Lung microvascular endothelial cell (primary cell): ENCODE data around the gene COL27A1. TPM values are rescaled to one million over a fixed set of nuclear protein-coding genes. Genes with fewer than 3 reads are reported as not detected.

Experiments used
- DNase-seq, 2 donors: peaks; one replicate each; pipeline versions ENCODE4 v3.0.0 to v3.0.0-alpha.2; 2010; ENCODE audit warnings: low read depth in 2 of 2
- total RNA-seq: library from RNA; depleted of rRNA; stranded (reverse); fragments of >200 nt; gene quantifications from 2 replicates; pipeline ENCODE4 v1.2.1, GENCODE V29; 2014

COL27A1 gene
- total RNA-seq, 1 donor from 2014 or later = 0.40 TPM

DNA sequence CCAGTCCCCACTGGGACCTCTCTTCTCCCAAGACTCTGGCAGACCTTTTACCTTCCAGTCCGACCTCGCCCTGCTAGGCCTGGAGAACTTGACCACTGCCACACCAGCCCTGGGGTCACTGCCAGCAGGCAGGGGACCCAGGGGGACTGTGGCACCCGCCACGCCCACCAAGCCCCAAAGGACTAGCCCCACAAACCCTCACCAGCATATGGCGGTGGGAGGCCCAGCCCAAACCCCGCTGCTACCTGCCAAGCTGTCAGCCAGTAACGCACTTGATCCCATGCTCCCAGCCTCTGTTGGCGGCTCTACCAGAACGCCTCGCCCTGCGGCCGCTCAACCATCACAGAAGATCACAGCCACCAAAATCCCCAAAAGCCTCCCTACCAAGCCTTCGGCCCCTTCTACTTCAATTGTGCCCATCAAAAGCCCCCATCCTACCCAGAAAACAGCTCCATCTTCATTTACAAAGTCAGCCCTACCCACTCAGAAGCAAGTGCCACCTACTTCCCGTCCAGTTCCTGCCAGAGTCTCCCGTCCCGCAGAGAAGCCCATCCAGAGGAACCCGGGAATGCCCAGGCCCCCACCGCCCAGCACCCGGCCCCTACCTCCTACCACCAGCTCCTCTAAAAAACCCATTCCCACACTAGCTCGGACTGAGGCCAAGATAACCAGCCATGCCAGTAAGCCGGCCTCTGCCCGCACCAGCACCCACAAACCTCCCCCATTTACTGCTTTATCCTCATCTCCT, 13.1 kb downstream of the COL27A1 start:
- DNase-seq = no peak

DNA sequence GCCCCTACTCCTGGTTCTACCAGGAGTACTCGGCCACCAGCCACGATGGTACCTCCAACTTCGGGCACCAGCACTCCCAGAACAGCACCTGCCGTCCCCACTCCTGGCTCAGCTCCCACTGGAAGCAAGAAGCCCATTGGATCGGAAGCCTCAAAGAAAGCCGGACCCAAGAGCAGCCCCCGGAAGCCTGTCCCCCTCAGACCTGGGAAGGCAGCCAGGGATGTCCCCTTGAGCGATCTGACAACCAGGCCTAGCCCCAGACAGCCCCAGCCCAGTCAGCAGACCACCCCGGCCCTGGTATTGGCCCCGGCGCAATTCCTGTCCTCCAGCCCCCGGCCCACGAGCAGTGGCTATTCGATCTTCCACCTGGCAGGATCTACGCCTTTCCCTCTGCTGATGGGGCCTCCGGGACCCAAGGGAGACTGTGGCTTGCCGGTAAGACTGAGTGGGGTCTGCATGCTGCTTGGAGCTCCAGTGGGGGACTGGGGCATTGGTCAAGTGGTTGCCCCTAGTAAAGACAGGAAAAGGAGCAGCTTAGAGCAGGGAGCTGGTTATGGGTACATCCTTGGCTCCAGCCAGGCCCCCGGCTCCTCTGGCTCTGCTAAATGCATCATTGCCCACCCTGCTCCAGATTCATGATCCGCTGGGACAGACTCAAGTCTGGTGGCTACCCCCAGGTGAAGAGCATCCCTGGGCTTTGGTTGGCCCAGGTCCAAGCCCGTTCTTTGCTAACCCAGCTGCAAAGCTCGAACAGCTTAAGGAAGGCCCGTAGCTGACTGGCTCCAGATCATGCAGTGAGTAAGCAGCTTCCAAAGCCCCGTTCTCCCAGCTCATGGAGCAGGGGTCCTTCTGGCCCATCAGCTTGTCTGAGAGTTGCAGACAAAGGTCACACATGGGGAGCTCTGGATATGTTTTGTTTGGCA, 14.0 kb downstream of the COL27A1 start:
- DNase-seq = no peak

DNA sequence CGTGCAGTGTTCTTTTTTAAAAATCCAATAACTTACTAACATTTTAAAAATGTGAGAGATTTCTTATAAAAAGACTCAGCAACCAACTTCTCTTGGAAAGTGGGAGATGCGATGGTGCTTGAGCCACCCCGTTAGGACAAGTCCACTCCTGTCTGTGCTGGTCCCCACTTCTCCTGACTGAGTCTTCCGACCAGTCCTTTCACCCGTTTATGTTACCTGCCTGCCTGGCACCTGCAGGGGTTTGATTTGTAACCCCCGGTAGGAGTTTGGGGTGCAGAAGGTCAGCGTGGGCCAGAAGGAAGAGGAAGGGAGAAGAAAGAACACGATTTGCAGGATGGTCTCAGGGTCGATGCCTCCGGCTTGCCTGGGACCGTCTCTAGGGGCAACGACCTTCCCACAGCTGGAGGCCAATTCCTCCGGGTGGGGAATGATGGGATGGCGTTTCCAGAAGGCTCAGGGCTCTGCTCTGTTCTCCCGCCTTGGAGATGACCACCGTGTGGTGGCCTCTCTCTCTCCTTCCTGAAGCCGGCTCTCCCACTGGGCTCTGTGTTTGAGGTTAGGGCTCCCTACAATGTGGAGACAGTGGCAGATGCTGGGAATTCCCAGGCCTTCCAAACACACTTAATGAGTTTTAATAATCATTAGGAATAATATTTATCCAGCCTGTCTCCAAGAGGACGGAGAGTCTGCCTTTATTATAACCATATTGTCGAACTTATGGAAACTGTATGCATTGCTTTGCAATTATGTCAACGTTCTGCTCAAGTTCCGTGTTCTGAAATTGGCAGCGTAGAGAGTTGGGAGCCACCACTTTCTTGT, 14.8 kb downstream of the COL27A1 start:
- no peak for DNase-seq

DNA sequence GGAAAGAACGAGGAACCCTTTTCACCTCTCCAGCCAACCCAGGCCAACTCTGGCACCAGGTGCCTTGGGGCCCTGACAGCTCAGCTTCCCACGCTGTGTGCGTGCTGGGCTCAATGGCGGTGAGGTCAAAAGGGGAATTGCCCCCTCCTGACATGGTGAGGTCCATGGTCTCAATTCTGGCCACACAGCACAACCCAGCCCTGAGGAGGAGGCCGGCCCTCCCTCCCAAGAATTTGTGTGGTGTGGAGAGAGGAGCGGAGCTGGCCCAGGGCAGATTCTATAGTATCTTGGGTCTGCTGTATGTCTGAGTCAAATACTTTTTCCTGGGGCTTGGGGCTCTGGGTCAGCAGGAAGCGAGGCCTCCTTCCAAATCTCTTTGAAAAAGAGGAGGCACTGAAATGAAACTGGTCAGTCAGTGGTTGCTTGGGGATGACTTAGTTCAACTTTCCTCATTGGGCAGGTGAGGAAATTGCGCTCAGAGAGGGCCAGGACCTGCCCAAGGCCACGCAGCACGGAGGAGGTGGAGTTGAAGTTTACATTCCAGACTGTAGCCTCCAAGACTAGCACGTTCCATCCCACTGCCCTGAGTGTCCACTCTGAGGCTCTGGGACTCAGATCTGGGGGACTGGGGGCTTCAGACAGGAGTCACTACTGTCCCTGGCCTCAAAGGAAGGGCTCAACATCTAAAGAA, 15.6 kb downstream of the COL27A1 start:
- no peak for DNase-seq

DNA sequence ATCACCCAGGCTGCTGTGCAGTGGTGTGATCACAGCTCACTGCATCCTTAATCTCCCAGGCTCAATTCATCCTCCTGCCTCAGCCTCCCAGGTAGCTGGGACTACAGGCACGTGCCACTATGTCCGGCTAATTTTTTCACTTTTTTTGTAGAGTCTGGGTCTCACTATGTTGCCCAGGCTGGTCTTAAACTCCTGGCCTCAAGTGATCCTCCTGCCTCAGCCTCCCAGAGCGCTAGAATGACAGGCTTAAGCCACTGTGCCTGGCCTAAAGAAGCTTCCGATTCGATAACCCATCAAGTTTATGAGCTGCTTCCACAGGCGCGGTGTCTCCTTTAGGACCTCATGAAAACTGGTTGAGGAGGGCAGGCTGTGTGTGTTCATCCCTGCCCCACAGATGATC, 16.2 kb downstream of the COL27A1 start:
- no peak for DNase-seq

DNA sequence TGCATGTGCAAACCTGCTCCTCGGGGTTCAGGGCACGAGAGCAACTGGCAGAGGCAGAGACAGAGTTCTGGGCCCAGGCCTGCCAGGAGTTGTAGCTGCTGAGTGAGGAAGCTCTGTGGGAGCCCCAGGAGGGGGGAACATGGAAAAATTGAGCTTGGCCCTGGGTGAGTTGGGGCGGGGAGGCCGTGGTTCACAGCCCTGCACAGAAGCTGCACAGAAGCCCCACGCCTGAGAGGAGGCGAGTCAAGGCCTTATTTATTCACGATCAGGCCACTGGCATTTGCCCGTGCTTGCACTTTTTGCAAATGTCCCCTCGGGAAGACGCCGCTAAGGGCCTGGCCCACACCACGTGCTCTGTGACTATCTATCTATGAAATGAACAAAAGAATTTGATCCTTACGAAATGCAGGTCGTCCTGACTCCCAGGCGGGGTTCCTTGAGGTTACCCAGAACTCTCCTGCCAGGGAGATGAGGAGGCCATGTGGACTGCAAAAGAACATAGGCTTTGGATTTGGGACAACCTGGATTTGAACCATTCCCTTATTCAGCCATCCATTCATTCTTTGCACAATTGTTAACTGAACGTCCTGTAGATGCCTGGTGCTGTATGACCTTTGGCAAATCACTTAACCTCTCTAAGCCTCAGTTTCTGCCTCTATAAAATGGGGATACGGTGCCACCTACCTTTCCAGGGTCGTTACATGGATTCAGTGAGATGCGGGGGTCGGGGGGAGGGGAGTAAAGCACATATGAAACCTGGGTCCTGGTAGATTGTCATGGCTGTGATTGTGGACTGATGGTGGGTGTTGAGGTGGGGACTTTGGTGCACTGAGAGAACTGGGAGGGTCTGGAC, 17.9 kb downstream of the COL27A1 start:
- DNase-seq = no peak

DNA sequence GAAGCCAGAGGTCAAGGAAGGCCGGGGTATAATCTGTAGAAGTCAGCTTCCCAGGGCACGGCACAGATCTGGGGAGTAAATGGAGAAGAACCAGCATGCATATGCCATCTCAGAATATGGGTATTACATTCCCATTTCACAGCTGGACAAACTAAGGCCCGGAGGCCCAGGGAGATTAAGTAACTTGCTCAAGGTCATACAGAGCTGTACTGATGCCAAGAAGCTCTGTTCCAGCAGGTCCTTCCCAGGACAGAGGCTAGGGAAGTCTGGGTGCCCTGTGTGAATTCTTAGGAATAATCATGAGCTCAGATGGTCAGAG, 19.2 kb downstream of the COL27A1 start:
- DNase-seq = no peak

DNA sequence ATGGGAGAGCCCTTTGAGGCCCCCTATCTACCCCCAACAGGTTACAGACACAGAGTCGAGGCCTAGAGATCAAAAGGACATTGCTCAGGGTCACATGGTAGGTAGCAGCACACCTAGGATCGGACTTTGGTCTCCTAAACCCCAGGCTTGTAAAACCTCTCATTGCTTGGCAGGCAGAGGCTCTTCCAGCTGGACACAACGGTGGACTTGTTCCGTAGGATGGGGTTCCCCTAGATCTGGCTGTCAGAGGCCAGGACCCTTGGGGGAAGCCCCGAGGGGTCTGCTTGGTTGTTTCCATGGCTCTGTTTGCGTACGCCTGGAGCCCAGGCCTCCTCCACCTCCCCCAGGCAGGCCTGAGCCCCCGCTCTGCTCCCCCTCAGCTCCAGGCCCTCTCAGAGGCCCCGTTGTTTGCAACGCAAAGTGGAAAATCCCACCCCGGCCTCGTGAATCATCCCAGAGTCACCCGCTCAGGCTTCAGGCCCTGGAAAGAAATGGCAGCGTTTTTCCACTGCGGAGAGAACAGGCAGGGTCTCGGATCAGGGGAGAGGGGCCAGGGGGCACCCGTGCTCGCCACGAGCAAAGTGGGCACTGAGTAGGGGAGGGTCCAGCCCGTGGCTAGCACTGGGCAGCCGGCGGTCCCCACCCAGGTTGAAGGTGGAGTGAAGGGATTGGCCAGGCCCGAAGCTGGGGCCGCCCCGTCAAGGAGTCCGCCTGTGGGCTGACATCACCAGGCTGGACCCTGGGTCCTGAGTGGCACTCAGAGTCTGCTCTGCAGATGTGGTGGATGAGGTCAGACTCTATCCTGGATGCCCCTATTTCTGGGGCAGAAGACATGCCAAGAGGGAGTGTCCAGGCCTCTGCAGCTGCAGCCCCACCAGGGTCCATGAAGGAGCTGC, 19.8 kb downstream of the COL27A1 start:
- DNase-seq = peak; percentile 36 to 64

DNA sequence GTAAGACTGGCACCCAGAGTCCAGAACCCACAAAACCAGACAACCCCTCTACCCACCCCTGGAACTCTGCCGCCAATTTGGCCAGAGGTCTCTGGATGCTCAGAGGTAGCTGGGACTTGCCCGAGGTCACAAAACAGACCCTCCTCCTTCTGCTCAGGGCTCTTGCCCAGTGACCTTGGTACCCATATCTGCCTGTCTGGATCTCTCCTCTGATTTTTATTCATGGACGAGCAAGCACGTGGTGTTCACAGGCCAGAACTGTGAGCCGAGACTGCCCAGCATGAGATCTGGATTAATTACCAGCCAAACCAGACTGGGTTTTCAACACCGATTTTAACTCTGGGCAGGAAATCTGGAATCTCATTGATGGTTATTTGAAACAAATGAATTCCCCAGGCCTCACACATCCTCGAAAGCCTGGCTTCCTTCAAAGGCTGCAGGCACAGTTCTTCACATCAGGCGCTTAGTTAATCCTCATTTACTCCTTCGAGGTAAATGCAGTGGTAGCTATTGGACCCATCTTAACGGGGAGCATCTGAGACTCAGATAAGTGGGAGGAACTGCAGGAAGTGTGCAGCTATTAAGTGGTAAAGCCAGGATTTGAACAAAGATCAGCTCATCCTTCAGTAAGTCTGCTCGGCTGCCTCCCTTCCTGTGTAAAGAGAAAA, 21.4 kb downstream of the COL27A1 start:
- DNase-seq = no peak

DNA sequence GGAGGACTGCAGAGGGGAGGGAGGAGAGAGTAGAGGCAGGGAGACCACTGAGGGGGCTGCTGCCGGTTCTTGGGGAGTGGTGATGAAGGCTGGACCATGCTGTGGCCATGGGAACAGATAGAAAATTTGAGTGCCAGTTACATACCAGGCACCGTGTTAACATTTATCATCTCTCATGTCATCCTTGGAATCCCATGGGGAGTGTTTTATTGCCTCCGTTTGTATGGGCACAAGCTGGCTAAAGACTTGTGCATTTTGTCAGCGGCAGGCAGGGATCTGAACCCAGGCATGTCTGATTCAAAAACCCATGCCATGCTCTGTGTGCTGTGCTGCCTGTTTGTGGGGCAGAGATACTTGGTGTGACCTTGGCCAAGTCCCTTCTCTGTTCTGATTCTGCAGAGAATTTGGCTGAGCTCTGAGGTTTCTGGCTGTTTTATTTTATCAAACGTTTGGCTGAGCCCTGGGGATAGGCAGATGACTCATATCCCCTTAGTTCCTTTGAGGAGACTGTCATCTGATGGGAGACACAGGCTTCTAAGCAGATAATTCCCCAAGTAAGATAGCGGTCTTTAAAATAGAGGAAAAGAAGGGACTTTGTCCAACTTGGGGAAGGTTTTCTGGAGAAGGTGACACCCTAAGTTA, 22.2 kb downstream of the COL27A1 start:
- DNase-seq = peak in 1 of 2 donors; percentile 68

DNA sequence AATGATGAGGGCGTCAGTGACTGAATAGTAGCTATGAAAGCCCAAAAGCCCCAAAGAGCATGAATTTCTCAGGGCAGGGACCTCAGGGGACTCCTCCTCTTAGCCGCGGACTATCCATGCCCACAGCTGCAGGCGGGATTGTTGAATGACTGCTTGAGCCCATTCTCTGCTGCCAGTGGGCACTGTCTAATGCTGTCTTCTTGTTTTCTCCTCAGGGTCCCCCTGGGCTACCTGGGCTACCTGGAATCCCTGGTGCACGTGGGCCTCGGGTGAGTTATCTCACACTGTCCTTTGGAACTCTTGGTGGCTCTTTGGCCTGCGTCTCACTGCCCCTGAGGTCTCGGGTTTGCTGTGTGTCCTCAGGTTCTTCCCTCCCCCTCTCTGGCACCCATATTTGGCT, 22.7 kb downstream of the COL27A1 start:
- no peak for DNase-seq

DNA sequence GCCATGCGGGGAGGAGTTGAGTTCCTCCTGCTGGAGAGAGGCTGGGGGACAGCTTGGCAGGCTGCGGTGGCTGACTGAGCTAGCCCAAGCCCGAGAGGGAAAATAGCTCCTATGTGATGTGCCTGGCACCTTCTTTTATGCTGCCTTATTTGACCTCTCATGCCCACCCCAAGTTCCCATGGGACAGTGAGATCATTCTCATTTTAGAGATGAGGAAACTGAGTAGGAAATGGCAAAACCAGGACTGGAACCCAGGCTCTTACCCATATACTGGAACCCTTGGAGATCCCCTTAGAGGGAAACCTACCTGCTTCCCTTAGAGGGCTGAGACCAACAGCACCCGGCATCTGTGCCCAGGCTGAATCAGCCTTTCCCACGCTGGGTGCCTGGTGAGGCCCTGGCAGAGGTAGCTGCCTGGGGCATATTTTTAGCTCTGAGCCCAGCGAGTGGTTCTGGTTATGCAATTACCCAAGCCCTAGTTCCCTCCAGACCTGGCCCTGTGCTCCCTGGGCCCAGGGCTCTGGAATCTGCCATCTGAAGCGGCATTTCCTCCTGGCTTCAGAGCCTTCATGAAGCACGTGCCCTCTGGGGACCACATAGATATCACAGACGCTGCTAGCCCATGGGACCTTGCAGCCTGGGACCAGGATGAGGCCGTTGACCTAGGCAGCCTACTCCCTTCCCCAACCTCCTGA, 23.6 kb downstream of the COL27A1 start:
- DNase-seq = no peak

DNA sequence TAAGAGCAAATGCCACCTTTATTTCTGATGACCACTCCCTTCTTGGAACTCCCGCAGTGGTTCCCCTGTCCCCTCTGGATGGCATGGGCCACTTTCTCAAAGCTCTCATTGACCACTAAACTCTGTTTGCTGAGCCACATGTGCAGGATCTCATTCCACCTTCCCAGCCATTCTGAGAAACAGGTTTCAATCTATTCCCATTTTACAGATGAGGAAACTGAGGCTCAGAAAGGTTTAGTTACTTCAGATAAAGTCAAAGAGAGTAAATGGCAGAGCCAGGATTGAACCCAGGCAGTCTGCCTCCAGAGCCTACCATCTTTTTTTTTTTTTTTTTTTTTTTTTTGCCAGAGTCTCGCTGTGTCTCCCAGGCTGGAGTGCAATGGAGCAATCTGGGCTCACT, 24.2 kb downstream of the COL27A1 start:
- DNase-seq = no peak

DNA sequence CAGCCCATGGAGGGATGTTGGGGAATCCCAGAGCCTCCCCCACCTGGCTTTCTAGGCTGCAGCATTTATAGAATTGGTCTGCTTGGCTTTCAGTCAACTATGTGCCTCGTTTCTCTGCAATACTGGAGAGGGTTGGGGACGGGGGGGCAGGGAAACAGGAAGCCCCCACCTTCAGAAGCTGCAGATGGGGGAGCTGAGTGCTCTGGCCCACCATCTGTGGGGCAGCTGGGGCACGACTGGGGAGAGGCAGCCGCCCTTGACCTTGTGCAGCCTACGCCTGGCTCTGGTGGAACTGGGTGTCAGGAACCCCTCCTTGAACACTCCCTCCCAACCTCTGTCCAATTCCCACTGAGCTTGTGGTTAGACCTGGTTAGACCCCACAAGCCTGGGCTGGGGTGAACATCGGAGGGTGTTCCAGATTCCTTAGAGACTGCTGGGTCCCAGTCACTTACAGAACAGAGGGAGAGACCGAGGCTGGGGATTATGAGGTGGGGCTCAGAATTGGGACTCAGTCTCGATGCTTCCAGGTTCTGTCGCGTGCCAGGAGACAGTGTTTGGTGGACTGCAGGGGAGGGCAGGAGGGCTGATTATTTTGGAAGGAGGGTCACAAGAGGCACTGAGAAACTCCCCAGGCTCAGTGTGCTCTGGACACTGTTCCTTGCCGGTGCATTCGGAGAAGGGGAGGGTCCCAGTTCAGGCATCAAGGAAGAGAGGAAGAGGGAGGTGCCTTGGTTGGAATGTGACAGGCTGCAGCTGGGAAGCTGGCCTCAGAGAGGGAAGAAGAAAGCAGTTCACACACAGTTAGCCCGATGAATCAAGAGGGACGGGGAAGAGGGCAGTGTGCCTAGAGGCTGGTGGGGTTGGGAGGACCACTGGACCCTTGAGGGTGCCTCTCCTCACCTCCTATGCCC, 25.6 kb downstream of the COL27A1 start:
- DNase-seq = peak; percentile 27 to 58

DNA sequence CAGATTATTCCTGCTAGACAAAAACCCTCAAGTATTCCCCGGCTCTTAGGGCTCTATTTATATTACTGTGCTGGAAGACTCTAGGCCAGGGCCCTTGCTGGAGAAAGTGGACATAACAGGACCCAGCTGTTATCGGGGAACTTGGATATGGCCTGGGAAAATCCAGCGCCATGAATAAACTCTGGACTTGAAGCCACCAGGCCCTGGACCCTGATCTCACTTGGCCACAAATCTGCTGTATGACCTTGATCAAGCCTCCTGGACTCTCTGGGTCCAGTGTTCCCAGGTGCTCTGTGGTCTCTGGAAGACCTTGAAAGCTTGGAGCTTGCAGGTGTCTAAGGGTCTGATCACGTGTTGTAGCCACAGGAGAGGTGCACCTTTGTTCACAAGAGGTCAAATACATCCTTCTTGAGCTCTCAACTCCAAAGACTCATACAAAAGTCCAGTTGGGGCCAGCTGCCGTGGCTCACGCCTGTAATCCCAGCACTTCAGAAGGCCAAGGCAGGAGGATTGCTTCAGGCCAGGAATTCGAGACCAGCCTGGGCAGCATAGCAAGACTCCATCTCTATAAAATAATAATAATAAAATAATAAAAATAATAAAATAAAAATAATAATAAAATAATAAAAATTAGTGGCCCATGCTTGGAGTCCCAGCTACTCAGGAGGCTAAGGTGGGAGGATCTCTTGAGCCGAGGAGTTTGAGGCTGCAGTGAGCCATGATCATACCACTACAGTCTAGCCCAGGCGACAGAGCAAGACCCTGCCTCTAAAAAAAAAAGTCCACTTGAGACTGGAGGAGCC, 26.5 kb downstream of the COL27A1 start:
- DNase-seq = no peak

DNA sequence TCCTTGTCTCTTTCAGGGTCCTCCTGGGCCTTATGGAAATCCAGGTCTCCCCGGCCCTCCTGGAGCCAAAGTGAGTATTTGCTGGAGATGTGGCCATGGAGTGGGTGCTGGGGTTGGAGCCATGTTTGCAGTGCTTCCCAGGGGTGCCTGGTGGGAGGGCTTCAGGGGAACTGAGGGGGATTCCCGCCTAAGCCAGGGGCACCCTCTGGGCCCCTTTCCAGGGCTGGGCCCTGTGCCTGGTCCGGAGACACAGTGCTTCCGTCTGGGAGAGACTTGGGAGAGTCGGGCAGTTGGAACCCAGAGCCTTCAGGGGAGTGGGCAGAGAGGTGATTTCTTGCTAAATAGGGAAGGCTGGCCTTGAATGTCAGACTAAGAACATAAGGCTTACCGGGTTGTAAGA, 27.7 kb downstream of the COL27A1 start:
- no peak for DNase-seq
